ENCODE results near the gene RNFT1. TPM values are rescaled to one million over a fixed set of nuclear protein-coding genes. Genes with fewer than 3 reads are reported as not detected.
"Not testable (repeated sequence)": the region's sequence is repeated elsewhere in the genome, so short reads cannot be mapped to it uniquely, and the experiment has no call there.

RNFT1 gene
- total RNA-seq, 1 donor from 2014 or later = 20.8 TPM

DNA sequence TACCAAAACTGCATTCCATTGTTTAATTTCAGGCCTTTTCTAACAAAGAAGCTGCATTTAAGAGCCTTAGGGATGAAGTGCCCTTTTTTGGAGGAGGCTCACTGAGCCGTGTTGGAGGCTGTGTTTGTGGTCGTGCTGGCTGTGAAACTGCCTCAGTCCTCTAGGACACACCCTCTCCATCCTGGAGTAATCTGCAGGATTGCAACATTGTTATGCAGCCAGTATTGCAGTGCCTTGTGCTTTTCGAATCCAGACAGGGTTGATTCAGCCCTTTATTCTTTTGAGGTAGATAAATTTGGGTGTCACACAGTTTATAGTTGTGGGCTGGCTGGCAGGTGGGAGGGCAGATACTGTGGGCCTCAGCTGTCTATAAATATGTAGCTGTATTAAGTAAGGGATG, 33.8 kb downstream of the RNFT1 start:
- intact Hi-C loops (cut with micrococcal nuclease) = not testable (repeated sequence)

DNA sequence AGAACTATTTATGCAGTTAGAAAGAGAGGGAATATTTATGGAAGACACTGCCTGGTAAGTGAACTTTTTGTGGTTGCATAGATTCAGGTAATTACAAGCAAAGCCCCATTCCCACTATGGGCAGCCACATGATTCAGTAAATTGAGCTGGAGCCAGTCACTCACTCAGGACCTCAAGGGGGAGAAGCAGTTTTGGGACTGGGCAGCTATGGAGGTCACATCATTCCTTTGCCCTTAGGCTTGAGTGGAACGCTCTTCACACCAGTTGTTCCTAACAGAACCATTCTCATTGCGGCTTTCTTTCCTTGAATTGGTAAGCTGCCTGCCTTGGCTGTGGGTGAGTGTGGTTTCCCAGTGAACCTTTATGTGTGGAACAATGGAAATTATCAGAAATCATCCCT, 34.4 kb downstream of the RNFT1 start:
- intact Hi-C loops (cut with micrococcal nuclease) = not testable (repeated sequence)

DNA sequence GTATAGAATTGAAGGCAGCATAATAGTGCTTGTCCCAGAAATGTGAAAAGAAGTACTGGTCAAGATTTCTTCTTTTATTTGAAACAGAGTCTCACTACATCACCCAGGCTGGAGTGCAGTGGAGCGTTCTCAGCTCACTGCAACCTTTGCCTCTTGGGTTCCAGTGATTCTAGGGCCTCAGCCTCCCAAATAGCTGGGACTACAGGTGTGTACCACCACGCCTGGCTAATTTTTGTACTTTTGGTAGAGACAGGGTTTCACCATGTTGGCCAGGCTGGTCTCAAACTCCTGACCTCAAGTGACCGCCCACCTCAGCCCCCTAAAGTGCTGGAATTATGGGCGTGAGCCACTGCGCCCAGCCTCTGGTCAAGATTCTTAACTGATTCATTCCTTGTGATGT, 43.9 kb downstream of the RNFT1 start:
- intact Hi-C loops (cut with micrococcal nuclease) = not testable (repeated sequence)

DNA sequence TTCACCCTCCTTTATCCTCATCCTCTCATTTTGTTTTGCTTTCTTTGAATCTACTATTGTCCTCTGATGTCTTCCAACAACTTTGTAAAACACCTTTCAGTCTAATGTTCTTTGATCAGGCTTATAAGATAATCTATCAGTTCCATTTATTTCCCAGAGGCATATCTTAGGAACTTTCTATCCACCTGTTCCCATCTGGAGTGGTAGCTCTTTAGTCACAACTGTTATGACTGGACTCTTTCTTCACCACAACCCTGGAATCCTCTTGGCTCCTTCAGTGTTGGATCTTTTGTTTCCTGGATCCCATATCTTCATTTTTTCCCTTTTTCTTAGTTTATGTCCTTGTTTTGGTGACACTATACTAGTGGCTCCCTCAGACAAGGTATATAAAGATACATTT, 48.1 kb downstream of the RNFT1 start:
- intact Hi-C loops (cut with micrococcal nuclease) = no loop called here

DNA sequence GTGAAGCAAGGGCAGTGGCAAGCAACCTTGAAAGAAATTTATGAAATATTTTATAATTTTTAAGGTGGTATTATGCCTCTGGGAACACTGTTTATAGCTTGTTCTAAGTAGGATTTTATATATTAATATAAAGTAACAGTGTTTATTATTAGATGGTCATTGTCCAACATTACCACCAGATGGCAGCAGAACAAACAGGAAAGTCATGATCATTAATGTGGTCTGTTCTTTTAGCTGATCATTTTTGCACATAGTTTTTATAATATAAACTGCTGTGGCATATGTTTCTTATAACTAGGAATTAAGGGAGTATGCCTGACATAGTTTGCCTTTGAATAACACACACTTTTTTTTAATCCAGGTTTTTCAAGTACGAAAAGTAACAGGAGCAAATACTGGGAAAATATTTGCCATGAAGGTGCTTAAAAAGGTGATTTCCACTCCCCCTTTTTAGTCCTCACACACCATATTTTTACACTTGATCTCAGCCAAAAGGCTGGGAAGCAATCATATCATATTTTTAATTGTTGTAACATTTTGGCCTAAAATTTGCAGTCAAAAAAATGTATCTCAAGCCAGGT, 50.2 kb downstream of the RNFT1 start:
- intact Hi-C loops (cut with micrococcal nuclease) = loop anchor here (5.0 kb wide), 1 partner anchor 123 kb away; no protein-coding TSS in a partner anchor

DNA sequence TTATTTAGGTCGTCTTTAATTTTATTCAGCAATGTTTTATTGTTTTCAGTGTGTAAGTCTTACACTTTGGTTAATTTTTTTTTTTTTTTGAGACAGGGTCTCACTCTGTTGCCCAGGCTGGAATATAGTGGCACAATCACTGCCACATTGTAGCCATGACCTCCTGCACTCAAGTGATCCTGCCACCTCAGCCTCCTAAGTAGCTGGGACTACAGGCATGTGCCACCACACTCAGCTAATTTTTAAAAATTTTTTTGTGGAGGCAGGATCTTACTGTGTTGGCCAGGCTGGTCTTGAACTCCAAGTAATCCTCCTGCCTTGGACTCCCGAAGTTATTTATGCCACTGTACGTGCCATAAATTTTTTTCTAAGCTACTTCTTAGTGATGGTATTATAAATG, 57.1 kb downstream of the RNFT1 start:
- intact Hi-C loops (cut with micrococcal nuclease) = no loop called here

DNA sequence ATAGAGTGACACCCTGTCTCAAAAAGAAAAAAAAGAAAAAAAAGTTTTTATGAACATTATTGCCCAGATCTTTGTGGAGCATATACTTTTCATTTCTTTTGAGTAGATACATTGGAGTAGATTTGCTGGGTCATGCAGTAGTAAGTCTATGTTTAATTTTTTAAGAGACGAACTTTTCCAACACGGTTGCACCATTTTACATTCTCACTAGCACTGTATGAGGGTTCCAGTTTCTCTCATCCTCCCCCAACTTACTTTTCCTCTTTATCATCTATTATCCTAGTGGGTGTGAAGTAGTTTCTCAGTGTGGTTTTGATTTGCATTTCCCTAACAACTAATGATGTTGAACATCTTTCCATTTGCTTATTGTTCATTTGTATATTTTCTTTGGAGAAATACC, 61.1 kb downstream of the RNFT1 start:
- intact Hi-C loops (cut with micrococcal nuclease) = no loop called here

Other genes starting within 250 kb of the RNFT1 start
- 11.4 and 12.1 TPM in 2 replicates for gene TUBD1, start 71.8 kb downstream of the RNFT1 start, total RNA-seq
- 59.4 and 63.2 TPM in 2 replicates for gene RPS6KB1, start 71.6 kb downstream of the RNFT1 start, total RNA-seq
- 26.3 and 28.1 TPM in 2 replicates for gene HEATR6, start 114.2 kb upstream of the RNFT1 start, total RNA-seq
- gene CA4, start 185.2 kb upstream of the RNFT1 start, total RNA-seq = not detected in 2 replicates